ENCODE results near the gene RIOK3. TPM values are rescaled to one million over a fixed set of nuclear protein-coding genes. Genes with fewer than 3 reads are reported as not detected.
"Not testable (repeated sequence)": the region's sequence is repeated elsewhere in the genome, so short reads cannot be mapped to it uniquely, and the experiment has no call there.

RIOK3 gene
- total RNA-seq, 4 donors from 2014 or later, result 38.7 to 52.2 (median 46.3) TPM

GRCh38 chr18:23422751-23423418 is 30.2 kb upstream of the RIOK3 start:
- Histone ChIP-seq H3K9me3 (no peaks in the 10 kb centered on the region), H3K36me3 (peaks cover 0 to 3% (median 0%) of the 10 kb centered on the region in 4 donors), H3K4me3 (no peak overlapping the region), H3K27me3 (no peaks in the 10 kb centered on the region), H3K27ac (replicated peaks in 1 of 4) (no peak overlapping the region), H3K4me1 (no peaks in the 10 kb centered on the region)
- DNase-seq (ENCODE audit: extremely low spot score), result no peak
- intact Hi-C loops (cut with DNase I), result no loop called here
- TF ChIP-seq CTCF (IDR thresholded peaks at IDR 0.05) (no peak), POLR2AphosphoS5 (IDR thresholded peaks at IDR 0.05) (no peak), EP300 (IDR thresholded peaks at IDR 0.05) (no peak), POLR2A (IDR thresholded peaks at IDR 0.05; ENCODE audit: low read depth) (no peak)
- WGBS, result 76% methylated on average over 4 of the region's 4 CpGs

- H3K9me3 ChIP-seq, result no peaks in the 10 kb centered on the region
- no peak for DNase-seq (ENCODE audit: extremely low spot score)
- intact Hi-C loops (cut with DNase I), result no loop called here
- H3K27ac ChIP-seq (replicated peaks in 1 of 4), result no peak overlapping the region
- no peaks in the 10 kb centered on the region for H3K4me1 ChIP-seq
- H3K36me3 ChIP-seq, result peaks cover 0 to 3% (median 0%) of the 10 kb centered on the region in 4 donors
- H3K27me3 ChIP-seq, result no peaks in the 10 kb centered on the region
- WGBS, result 85% methylated on average over 4 of the region's 4 CpGs
- TF ChIP-seq EP300 (IDR thresholded peaks at IDR 0.05) (no peak), POLR2A (IDR thresholded peaks at IDR 0.05; ENCODE audit: low read depth) (no peak), POLR2AphosphoS5 (IDR thresholded peaks at IDR 0.05) (no peak), CTCF (IDR thresholded peaks at IDR 0.05) (no peak)
- H3K4me3 ChIP-seq, result no peak overlapping the region
Observed at GRCh38 chr18:23424616-23425015, 28.5 kb upstream of the RIOK3 start.

GRCh38 chr18:23428821-23429220 is 24.3 kb upstream of the RIOK3 start:
- Histone ChIP-seq H3K4me3 (no peak overlapping the region), H3K36me3 (no peaks in the 10 kb centered on the region), H3K27ac (replicated peaks in 1 of 4) (no peak overlapping the region), H3K4me1 (no peaks in the 10 kb centered on the region), H3K27me3 (no peaks in the 10 kb centered on the region), H3K9me3 (no peaks in the 10 kb centered on the region)
- intact Hi-C loops (cut with DNase I), result no loop called here
- no peak for TF ChIP-seq CTCF (IDR thresholded peaks at IDR 0.05)
- no peak for DNase-seq (ENCODE audit: extremely low spot score)
- WGBS, result 99% methylated on average over 3 of the region's 3 CpGs

- H3K4me1 ChIP-seq; H3K36me3 ChIP-seq; H3K27me3 ChIP-seq; intact Hi-C loops (cut with DNase I); H3K27ac ChIP-seq (replicated peaks in 1 of 4); H3K4me3 ChIP-seq; H3K9me3 ChIP-seq; DNase-seq (ENCODE audit: extremely low spot score): not testable (repeated sequence)
- 57% methylated on average over 3 of the region's 3 CpGs for WGBS
Observed at GRCh38 chr18:23429538-23429937, 23.5 kb upstream of the RIOK3 start.

GRCh38 chr18:23433360-23433759 is 19.7 kb upstream of the RIOK3 start:
- Histone ChIP-seq H3K27ac (replicated peaks in 1 of 4) (no peak overlapping the region), H3K9me3 (no peaks in the 10 kb centered on the region), H3K4me1 (peaks cover 4 to 21% (median 15%) of the 10 kb centered on the region in 4 donors), H3K27me3 (no peaks in the 10 kb centered on the region), H3K4me3 (no peak overlapping the region), H3K36me3 (no peaks in the 10 kb centered on the region)
- 78% methylated on average over 2 of the region's 2 CpGs for WGBS
- TF ChIP-seq POLR2A (IDR thresholded peaks at IDR 0.05; ENCODE audit: low read depth) (no peak), EP300 (IDR thresholded peaks at IDR 0.05) (no peak), CTCF (IDR thresholded peaks at IDR 0.05) (no peak), POLR2AphosphoS5 (IDR thresholded peaks at IDR 0.05) (no peak)
- intact Hi-C loops (cut with DNase I), result no loop called here
- DNase-seq (ENCODE audit: extremely low spot score), result no peak

All from esophagus muscularis mucosa (tissue), 4 donors.